Keratinocyte (primary cell): ENCODE measurements around the gene SLC25A39. TPM values are rescaled to one million over a fixed set of nuclear protein-coding genes. Genes with fewer than 3 reads are reported as not detected.

Experiments
- DNase-seq: peaks from one replicate; pipeline ENCODE4 v3.0.0-alpha.2; 2011; ENCODE audit warnings: low read depth, missing footprints, low spot score
- FAIRE-seq: peaks from 2 replicates; lab custom pipeline; 2011; peaks lifted over from hg19 to GRCh38; lab: Jason Lieb, UNC
- H2AFZ ChIP-seq: 2 replicates; pipeline ENCODE4 v1.6.0; 2012; ENCODE audit warnings: low read length, control low read depth, inconsistent platforms; ENCODE audit not compliant: control insufficient read depth
- H3K27ac ChIP-seq: 2 replicates; pipeline ENCODE4 v1.5.1; 2011; ENCODE audit warnings: low read length; ENCODE audit not compliant: control insufficient read depth, insufficient read depth
- H3K27me3 ChIP-seq: 3 replicates; pipeline ENCODE4 v1.6.0; 2011; ENCODE audit warnings: low read length; ENCODE audit not compliant: control insufficient read depth, insufficient read depth; ENCODE audit errors: extremely low read depth
- H3K36me3 ChIP-seq, 2 experiments: 2 replicates in 1 of 2; 3 replicates in 1 of 2; pipeline ENCODE4 v1.5.1; 2011; ENCODE audit warnings: low read length in 2 of 2, mild to moderate bottlenecking in 1 of 2; ENCODE audit not compliant: control insufficient read depth in 2 of 2, insufficient read depth in 2 of 2; ENCODE audit errors: extremely low read depth in 1 of 2
- H3K4me1 ChIP-seq: 3 replicates; pipeline ENCODE4 v1.5.1; 2011; ENCODE audit warnings: low read length; ENCODE audit not compliant: control insufficient read depth, insufficient read depth; ENCODE audit errors: extremely low read depth
- H3K4me2 ChIP-seq: 3 replicates; pipeline ENCODE4 v1.6.0; 2011; ENCODE audit warnings: low read depth, low read length; ENCODE audit not compliant: control insufficient read depth, insufficient read depth; ENCODE audit errors: extremely low read depth
- H3K4me3 ChIP-seq, 3 experiments: fragments of 200-600 bp in 1 of 3; sonication (generic) in 1 of 3; 2 replicates in 2 of 3; 3 replicates in 1 of 3; pipeline ENCODE4 v1.5.1; 2011 to 2016; ENCODE audit warnings: low read length in 3 of 3, mild to moderate bottlenecking in 3 of 3, control low read depth in 2 of 3, inconsistent platforms in 1 of 3, low read depth in 1 of 3, mixed read lengths in 1 of 3, mixed run types in 1 of 3, moderate library complexity in 1 of 3; ENCODE audit not compliant: control insufficient read depth in 2 of 3, insufficient read depth in 2 of 3; ENCODE audit errors: extremely low read depth in 1 of 3
- H3K79me2 ChIP-seq: 2 replicates; pipeline ENCODE4 v1.6.0; 2012; ENCODE audit warnings: low read length; ENCODE audit not compliant: control insufficient read depth, insufficient read depth
- H3K9ac ChIP-seq: 3 replicates; pipeline ENCODE4 v1.6.0; 2011; ENCODE audit warnings: low read length; ENCODE audit not compliant: control insufficient read depth, insufficient read depth; ENCODE audit errors: extremely low read depth
- H3K9me1 ChIP-seq: 3 replicates; pipeline ENCODE4 v1.6.0; 2011; ENCODE audit warnings: low read length; ENCODE audit not compliant: control insufficient read depth, insufficient read depth; ENCODE audit errors: extremely low read depth
- H3K9me3 ChIP-seq: 2 replicates; pipeline ENCODE4 v1.5.1; 2012; ENCODE audit warnings: low read depth, low read length; ENCODE audit not compliant: control insufficient read depth
- H4K20me1 ChIP-seq: 3 replicates; pipeline ENCODE4 v1.6.0; 2011; ENCODE audit warnings: low read length; ENCODE audit not compliant: control insufficient read depth, insufficient read depth; ENCODE audit errors: extremely low read depth
- EZH2 ChIP-seq: IDR thresholded peaks from one replicate; pipeline ENCODE4 v1.6.1; 2012; ENCODE audit warnings: inconsistent platforms, mild to moderate bottlenecking, low read length, moderate library complexity
- dilution Hi-C: fragments of 300-500 bp; cut with MboI; formaldehyde crosslinking; loops from one replicate; pipeline ENCODE4 v1.7.0; 2020; ENCODE audit warnings: low sequenced_read_pairs; ENCODE audit not compliant: extremely low pct_ligation_motif_present
- polyA plus RNA-seq, 5 experiments: library from polyadenylated mRNA; depleted of rRNA in 3 of 5; stranded (reverse) in 3 of 5; stranded (forward) in 1 of 5; unstranded in 1 of 5; fragments of >200 nt; gene quantifications; 1 replicate in 1 of 5; 2 replicates in 3 of 5; 3 replicates in 1 of 5; pipeline versions ENCODE4 v1.2.1 to v1.2.3, GENCODE V29; 2011 to 2012; ENCODE audit warnings: missing spikeins in 2 of 5, low read depth in 1 of 5, low replicate concordance in 1 of 5
- TF ChIP-seq, protein P1 (sequence below), 3 experiments: IDR thresholded peaks in 1 of 3; conservative IDR thresholded peaks in 1 of 3; optimal IDR thresholded peaks in 1 of 3; 2 replicates in 2 of 3; 3 replicates in 1 of 3; pipeline versions ENCODE3 to v1.5.1; 2011; ENCODE audit warnings: low read length in 3 of 3, mild to moderate bottlenecking in 3 of 3, moderate library complexity in 2 of 3, control low read depth in 1 of 3, inconsistent platforms in 1 of 3; ENCODE audit not compliant: insufficient read depth in 2 of 3; ENCODE audit errors: extremely low read depth in 1 of 3

Gene SLC25A39
- polyA plus RNA-seq, 1 donor (not counting 4 experiments of a cell fraction or from before 2014, with no cell fraction given) = 108 TPM

DNA sequence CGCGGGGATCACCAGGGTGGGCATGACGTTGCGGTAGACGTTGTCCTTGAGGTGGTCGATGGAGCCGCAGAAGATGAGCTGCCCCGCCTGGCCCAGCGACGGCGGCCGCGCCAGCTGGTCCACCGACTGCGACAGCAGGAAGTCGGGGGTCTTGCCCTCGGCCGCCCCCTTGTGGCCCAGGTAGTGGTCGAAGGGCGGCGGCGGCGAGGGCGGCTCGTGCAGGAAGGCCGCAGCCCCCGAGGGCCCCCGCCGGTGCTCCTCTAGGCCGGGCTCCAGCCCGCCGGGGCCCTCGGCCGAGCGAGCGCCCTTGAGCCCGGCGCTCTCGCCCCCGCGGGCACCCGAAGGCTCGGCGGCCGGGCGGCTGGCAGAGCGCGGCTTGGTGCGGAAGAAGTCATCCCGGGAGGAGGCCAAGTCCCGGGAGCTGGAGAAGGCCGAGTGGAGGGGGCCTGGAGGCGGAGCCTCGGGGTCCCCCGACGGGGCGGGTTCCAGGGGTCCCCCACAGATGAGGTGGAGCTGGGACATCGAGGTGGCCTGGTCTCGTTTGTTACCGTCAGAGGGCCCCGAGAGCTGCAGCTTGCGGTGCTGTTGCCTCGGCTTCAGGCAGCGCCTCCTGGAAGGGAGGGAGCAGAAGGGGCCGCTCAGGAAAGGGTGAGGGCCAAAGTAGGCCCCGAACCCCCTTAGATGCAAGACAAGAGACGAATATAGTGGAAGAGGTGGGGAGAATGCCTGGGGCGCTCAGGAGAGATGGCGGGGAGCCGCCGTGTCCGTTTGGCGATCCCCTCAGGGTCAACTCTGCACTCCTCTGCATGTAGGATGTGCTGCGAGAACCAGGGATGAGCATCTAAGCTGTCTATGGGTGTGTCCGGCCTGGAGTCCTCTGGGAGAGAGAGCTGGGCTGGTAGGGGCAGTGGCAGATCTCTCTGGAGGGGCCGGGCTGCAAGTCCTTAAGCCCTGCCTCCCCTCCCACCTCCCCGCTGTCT lies 30.2 kb upstream of the SLC25A39 start:
- FAIRE-seq (no peak), DNase-seq (no peak)
- H3K9ac ChIP-seq = no peak overlapping the region
- H3K36me3 ChIP-seq = peaks cover 16 to 25% of the 10 kb centered on the region in 2 experiments
- no peaks in the 10 kb centered on the region for H3K9me1 ChIP-seq
- H3K27ac ChIP-seq = no peak overlapping the region
- no peaks in the 10 kb centered on the region for H3K79me2 ChIP-seq
- H3K4me2 ChIP-seq = no peak overlapping the region
- H3K27me3 ChIP-seq = peaks cover 8% of the 10 kb centered on the region
- H4K20me1 ChIP-seq = no peaks in the 10 kb centered on the region
- no peaks in the 10 kb centered on the region for H3K9me3 ChIP-seq
- H2AFZ ChIP-seq = no peak overlapping the region
- TF ChIP-seq, protein P1, sequence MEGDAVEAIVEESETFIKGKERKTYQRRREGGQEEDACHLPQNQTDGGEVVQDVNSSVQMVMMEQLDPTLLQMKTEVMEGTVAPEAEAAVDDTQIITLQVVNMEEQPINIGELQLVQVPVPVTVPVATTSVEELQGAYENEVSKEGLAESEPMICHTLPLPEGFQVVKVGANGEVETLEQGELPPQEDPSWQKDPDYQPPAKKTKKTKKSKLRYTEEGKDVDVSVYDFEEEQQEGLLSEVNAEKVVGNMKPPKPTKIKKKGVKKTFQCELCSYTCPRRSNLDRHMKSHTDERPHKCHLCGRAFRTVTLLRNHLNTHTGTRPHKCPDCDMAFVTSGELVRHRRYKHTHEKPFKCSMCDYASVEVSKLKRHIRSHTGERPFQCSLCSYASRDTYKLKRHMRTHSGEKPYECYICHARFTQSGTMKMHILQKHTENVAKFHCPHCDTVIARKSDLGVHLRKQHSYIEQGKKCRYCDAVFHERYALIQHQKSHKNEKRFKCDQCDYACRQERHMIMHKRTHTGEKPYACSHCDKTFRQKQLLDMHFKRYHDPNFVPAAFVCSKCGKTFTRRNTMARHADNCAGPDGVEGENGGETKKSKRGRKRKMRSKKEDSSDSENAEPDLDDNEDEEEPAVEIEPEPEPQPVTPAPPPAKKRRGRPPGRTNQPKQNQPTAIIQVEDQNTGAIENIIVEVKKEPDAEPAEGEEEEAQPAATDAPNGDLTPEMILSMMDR (optimal IDR thresholded peaks at IDR 0.05 in 1 of 3, IDR thresholded peaks at IDR 0.05 in 1 of 3, conservative IDR thresholded peaks at IDR 0.05 in 1 of 3; ENCODE audit: extremely low read depth in 1 of 3, insufficient read depth in 2 of 3, low read length in 3 of 3) = peak in 2 of 3 experiments; percentile 33 to 47
- peak; percentile 31 for TF ChIP-seq EZH2
- dilution Hi-C loops = no loop called here
- no peak overlapping the region for H3K4me3 ChIP-seq
- H3K4me1 ChIP-seq = no peaks in the 10 kb centered on the region

DNA sequence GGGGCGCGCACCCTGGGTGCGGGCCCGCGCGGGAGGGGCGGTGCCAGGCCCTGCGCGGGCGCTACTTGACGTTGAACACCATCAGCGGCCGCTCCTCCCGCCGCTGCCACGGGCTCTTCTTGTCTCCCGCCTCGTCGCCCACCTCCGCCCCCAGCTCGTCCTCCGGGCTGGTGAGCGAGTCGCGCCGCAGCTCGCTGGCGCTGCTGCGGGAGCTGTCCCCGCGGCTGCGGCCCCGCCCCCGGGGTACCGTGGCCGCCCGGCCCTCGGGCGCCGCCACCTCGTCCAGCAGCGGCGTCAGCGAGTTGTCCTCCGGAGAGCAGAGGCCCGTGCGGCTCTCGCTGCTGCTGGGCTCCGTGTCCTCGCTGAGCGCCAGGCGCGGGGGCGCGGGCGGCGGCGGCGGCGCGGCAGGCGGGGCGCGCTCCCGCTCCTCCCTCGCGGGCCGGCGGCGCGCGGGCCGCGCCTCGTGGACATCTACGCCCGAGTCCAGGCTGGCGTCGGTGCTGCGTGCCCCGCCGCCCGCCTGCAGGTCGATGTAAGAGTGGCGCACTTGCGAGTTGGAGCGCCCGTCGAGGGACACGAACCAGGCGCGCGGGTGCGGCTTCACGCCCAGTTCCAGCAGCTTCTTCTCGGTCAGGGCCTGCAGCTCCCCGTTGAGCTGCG lies 29.2 kb upstream of the SLC25A39 start:
- H3K27ac ChIP-seq = no peak overlapping the region
- H3K4me1 ChIP-seq = peaks cover 7% of the 10 kb centered on the region
- peak overlapping the region; percentile 56 for H3K4me2 ChIP-seq
- no peak for FAIRE-seq
- H3K9me1 ChIP-seq = no peaks in the 10 kb centered on the region
- H3K9me3 ChIP-seq = no peaks in the 10 kb centered on the region
- H4K20me1 ChIP-seq = no peaks in the 10 kb centered on the region
- no peak overlapping the region for H2AFZ ChIP-seq
- no peaks in the 10 kb centered on the region for H3K79me2 ChIP-seq
- TF ChIP-seq EZH2 = no peak
- TF ChIP-seq, protein P1 (optimal IDR thresholded peaks at IDR 0.05 in 1 of 3, IDR thresholded peaks at IDR 0.05 in 1 of 3, conservative IDR thresholded peaks at IDR 0.05 in 1 of 3; ENCODE audit: extremely low read depth in 1 of 3, insufficient read depth in 2 of 3, low read length in 3 of 3) = no peak
- no peak overlapping the region for H3K4me3 ChIP-seq
- DNase-seq = no peak
- peaks cover 8% of the 10 kb centered on the region for H3K27me3 ChIP-seq
- dilution Hi-C loops = no loop called here
- H3K9ac ChIP-seq = no peak overlapping the region
- peaks cover 25 to 33% of the 10 kb centered on the region in 2 experiments for H3K36me3 ChIP-seq
